SK-N-SH (cell line): ENCODE measurements around the gene FBXL7. TPM values are rescaled to one million over a fixed set of nuclear protein-coding genes. Genes with fewer than 3 reads are reported as not detected.

ENCODE experiments used
- CTCF ChIA-PET: fragments of 300-600, 350-600 bp; formaldehyde crosslinking; extraction: SDS; loops from one replicate; lab custom pipeline; 2021; lab: Yijun Ruan, JAX
- POLR2A ChIA-PET: fragments of 350-600 bp; sonication (Branson Sonifier 250); formaldehyde crosslinking; extraction: SDS; loops from one replicate; lab custom pipeline; 2020; ENCODE audit warnings: antibody characterized with exemption, inconsistent platforms; lab: Yijun Ruan, JAX
- DNase-seq: peaks from one replicate; pipeline ENCODE4 v3.0.0; 2012
- H2AFZ ChIP-seq: fragments of 200-600 bp; sonication (generic); 2 replicates; pipeline ENCODE4 v1.8.1; 2016; ENCODE audit warnings: antibody characterized with exemption, mild to moderate bottlenecking, low read depth
- H3F3A ChIP-seq: fragments of 200-600 bp; sonication (generic); replicated peaks from 2 replicates; pipeline ENCODE3; 2016; ENCODE audit warnings: antibody characterized with exemption, mild to moderate bottlenecking; ENCODE audit not compliant: insufficient read depth
- H3K27ac ChIP-seq, 2 experiments: fragments of 200-500 bp in 1 of 2; fragments of 200-600 bp in 1 of 2; sonication (Bioruptor generic) in 1 of 2; sonication (generic), shearing (Covaris generic) in 1 of 2; 2 replicates each; pipeline versions ENCODE4 v1.5.1 to v1.6.1; 2014 to 2016; ENCODE audit warnings: low read depth in 2 of 2, inconsistent platforms in 1 of 2, low read length in 1 of 2, mild to moderate bottlenecking in 1 of 2, mixed read lengths in 1 of 2
- H3K27me3 ChIP-seq: fragments of 200-600 bp; sonication (generic), shearing (Covaris generic); 2 replicates; pipeline ENCODE4 v1.6.1; 2016; ENCODE audit warnings: mixed run types; ENCODE audit not compliant: insufficient read depth
- H3K36me3 ChIP-seq, 2 experiments: fragments of 200-500 bp in 1 of 2; fragments of 200-600 bp in 1 of 2; sonication (Bioruptor generic) in 1 of 2; sonication (generic) in 1 of 2; replicated peaks in 1 of 2; 2 replicates each; pipeline versions ENCODE3 to v1.5.1; 2014 to 2016; ENCODE audit warnings: low read length in 1 of 2, mild to moderate bottlenecking in 1 of 2; ENCODE audit not compliant: insufficient read depth in 2 of 2, control insufficient read depth in 1 of 2
- H3K4me1 ChIP-seq, 2 experiments: fragments of 200-500 bp in 1 of 2; fragments of 200-600 bp in 1 of 2; sonication (Bioruptor generic) in 1 of 2; sonication (generic), shearing (Covaris generic) in 1 of 2; 2 replicates each; pipeline versions ENCODE4 v1.5.1 to v1.6.1; 2014 to 2016; ENCODE audit warnings: low read depth in 1 of 2, low read length in 1 of 2, mixed run types in 1 of 2; ENCODE audit not compliant: insufficient read depth in 2 of 2, control insufficient read depth in 1 of 2
- H3K4me2 ChIP-seq: fragments of 200-600 bp; sonication (generic), shearing (Covaris generic); 2 replicates; pipeline ENCODE4 v1.6.1; 2017; ENCODE audit warnings: mixed run types
- H3K4me3 ChIP-seq, 2 experiments: fragments of 200-500 bp in 1 of 2; fragments of 200-600 bp in 1 of 2; sonication (Bioruptor generic) in 1 of 2; sonication (generic), shearing (Covaris generic) in 1 of 2; 2 replicates each; pipeline versions ENCODE4 v1.5.1 to v1.8.1; 2014 to 2016; ENCODE audit warnings: low read depth in 2 of 2, inconsistent platforms in 1 of 2, low read length in 1 of 2, mild to moderate bottlenecking in 1 of 2, mixed read lengths in 1 of 2, moderate library complexity in 1 of 2
- H3K79me2 ChIP-seq: fragments of 200-600 bp; sonication (generic); 2 replicates; pipeline ENCODE4 v1.8.1; 2017; ENCODE audit warnings: mild to moderate bottlenecking; ENCODE audit not compliant: insufficient read depth
- H3K9ac ChIP-seq: fragments of 200-600 bp; sonication (generic); 2 replicates; pipeline ENCODE4 v1.6.1; 2017; ENCODE audit warnings: mixed run types
- H3K9me2 ChIP-seq: fragments of 200-600 bp; sonication (generic); 2 replicates; pipeline ENCODE4 v1.6.1; 2017; ENCODE audit warnings: mixed run types
- H3K9me3 ChIP-seq: fragments of 200-600 bp; sonication (generic); 2 replicates; pipeline ENCODE4 v1.6.1; 2017; ENCODE audit warnings: mixed run types, mild to moderate bottlenecking, moderate library complexity
- H4K20me1 ChIP-seq: fragments of 200-600 bp; sonication (generic); 2 replicates; pipeline ENCODE4 v1.6.1; 2017; ENCODE audit warnings: mild to moderate bottlenecking, mixed run types; ENCODE audit not compliant: insufficient read depth
- CHD2 ChIP-seq: fragments of 150-350 bp; IDR thresholded peaks from 2 replicates; pipeline ENCODE4 v1.6.1; 2018; ENCODE audit warnings: low read length; ENCODE audit not compliant: partially characterized antibody
- ELF1 ChIP-seq: IDR thresholded peaks from 2 replicates; pipeline ENCODE4 v1.4.0; 2012
- FOSL2 ChIP-seq: IDR thresholded peaks from 2 replicates; pipeline ENCODE4 v1.4.0; 2012; ENCODE audit warnings: low read depth, mild to moderate bottlenecking, moderate library complexity, borderline replicate concordance
- GATA2 ChIP-seq: sonication (generic); formaldehyde crosslinking; IDR thresholded peaks from 2 replicates; pipeline ENCODE4 v1.5.0; 2020; ENCODE audit warnings: mild to moderate bottlenecking, missing genetic modification reagents
- IRF3 ChIP-seq: fragments of 150-350 bp; IDR thresholded peaks from 2 replicates; pipeline ENCODE4 v1.6.1; 2016; ENCODE audit warnings: mild to moderate bottlenecking, low read depth, low read length
- JUND ChIP-seq: IDR thresholded peaks from 2 replicates; pipeline ENCODE4 v1.4.0; 2012
- MEF2A ChIP-seq: IDR thresholded peaks from 2 replicates; pipeline ENCODE4 v1.4.0; 2012; ENCODE audit warnings: low read depth, borderline replicate concordance
- POLR2AphosphoS5 ChIP-seq: IDR thresholded peaks from 2 replicates; pipeline ENCODE4 v1.6.1; 2012; ENCODE audit warnings: low read depth, low read length
- RFX5 ChIP-seq: IDR thresholded peaks from 2 replicates; pipeline ENCODE4 v1.6.1; 2012; ENCODE audit warnings: mild to moderate bottlenecking, improper control_type of control experiment, low read length
- TAF1 ChIP-seq: IDR thresholded peaks from 2 replicates; pipeline ENCODE4 v1.6.1; 2012; ENCODE audit warnings: low read depth, mild to moderate bottlenecking, low read length, moderate library complexity, borderline replicate concordance
- TCF12 ChIP-seq: IDR thresholded peaks from 2 replicates; pipeline ENCODE4 v1.4.0; 2012
- TEAD4 ChIP-seq: IDR thresholded peaks from 2 replicates; pipeline ENCODE4 v1.4.0; 2012; ENCODE audit warnings: mild to moderate bottlenecking, borderline replicate concordance; ENCODE audit not compliant: insufficient read depth
- USF1 ChIP-seq: IDR thresholded peaks from 2 replicates; pipeline ENCODE4 v1.4.0; 2012; ENCODE audit warnings: low read depth, borderline replicate concordance
- WGBS: methylation state at CpG from one replicate; pipeline ENCODE4 v1.1.6; 2017; ENCODE audit warnings: low lambda C conversion rate; 5-methylcytosine and 5-hydroxymethylcytosine counted together
- polyA plus RNA-seq, 3 experiments: library from polyadenylated mRNA; depleted of rRNA; stranded (reverse); fragments of >200 nt; gene quantifications; 2 replicates each; pipeline ENCODE4 v1.2.3, GENCODE V29; 2012
- TF ChIP-seq, protein P1 (sequence below): IDR thresholded peaks from 2 replicates; pipeline ENCODE4 v1.4.0; 2012; ENCODE audit warnings: low read depth

The FBXL7 gene
- polyA plus RNA-seq, 1 of the 3 experiments (the other 2 are of a cell fraction): 7.0 TPM

DNA sequence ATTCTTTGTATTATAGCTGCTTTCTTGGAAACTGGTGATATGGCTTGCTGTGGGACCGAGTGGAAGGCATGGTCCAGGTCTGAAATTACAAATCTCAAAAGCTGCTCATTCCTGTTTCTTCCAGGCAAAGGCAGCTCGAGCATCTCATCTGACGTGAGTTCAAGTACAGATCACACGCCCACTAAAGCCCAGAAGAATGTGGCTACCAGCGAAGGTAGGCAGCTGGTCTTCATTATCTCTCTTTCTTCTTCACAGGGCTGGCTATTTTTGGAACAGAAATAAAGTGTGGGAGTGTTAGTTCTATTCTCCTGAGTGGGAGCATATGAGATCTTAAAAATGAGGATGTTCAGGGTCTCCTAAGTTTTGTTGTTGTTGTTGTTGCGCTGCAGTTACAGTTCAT lies 115.9 kb downstream of the FBXL7 start:
- WGBS: 43% methylated on average over 6 of the region's 6 CpGs
- H3K4me1 ChIP-seq: peaks cover 0 to 7% of the 10 kb centered on the region in 2 experiments; a peak in 2 of 4 replicates
- peaks cover 7% of the 10 kb centered on the region for H3F3A ChIP-seq
- H3K9me3 ChIP-seq: no peaks in the 10 kb centered on the region
- H3K9me2 ChIP-seq: no peaks in the 10 kb centered on the region
- no peak for DNase-seq
- H3K9ac ChIP-seq: no peak overlapping the region
- H3K79me2 ChIP-seq: peaks cover 19% of the 10 kb centered on the region; the same call in 1 of the 2 replicates
- POLR2A ChIA-PET: no interaction called here
- TF ChIP-seq IRF3 (no peak), MEF2A (peak; percentile 77), RFX5 (no peak), GATA2 (CRISPR knock-in tag) (no peak), TCF12 (peak; percentile 88)
- no peak overlapping the region for H3K4me2 ChIP-seq
- no peaks in the 10 kb centered on the region for H3K27me3 ChIP-seq
- H3K36me3 ChIP-seq: no peaks in the 10 kb centered on the region
- no peak overlapping the region for H2AFZ ChIP-seq
- H4K20me1 ChIP-seq: no peaks in the 10 kb centered on the region
- H3K4me3 ChIP-seq: no peak overlapping the region
- H3K27ac ChIP-seq: peak overlapping the region; percentile 22 to 53; a peak in 2 of 4 replicates
- CTCF ChIA-PET: interaction anchor here (1.7 kb wide), 1 partner anchor 17 kb away, joined by 3 read pairs; no protein-coding TSS in a partner anchor

DNA sequence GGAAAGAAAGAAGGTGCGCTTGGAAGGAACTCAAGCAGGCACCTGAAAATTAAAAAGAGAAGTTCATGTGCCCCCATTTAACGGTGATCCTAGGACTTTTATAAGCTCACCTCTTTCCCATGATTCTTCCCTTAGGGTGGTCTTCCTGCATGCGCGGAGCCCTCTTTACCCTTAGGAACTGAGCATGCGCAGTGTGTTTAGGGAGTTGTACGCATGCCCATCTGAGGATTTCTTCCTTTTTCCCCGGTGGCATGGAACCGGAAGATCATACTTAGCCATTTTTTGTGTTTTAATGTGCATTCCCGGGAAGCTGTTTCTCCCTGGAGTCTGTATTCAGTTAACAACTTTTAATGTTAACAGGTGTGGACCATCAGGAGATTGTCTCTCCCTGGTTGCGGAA lies 119.0 kb downstream of the FBXL7 start:
- Histone ChIP-seq H4K20me1 (no peaks in the 10 kb centered on the region), H3K9me2 (no peaks in the 10 kb centered on the region), H3F3A (peaks cover 13% of the 10 kb centered on the region)
- no peak for TF ChIP-seq ELF1
- no peak for TF ChIP-seq TEAD4
- no peak for TF ChIP-seq POLR2AphosphoS5
- TF ChIP-seq, all 33 proteins: peak for 0
- WGBS: 96% methylated on average over 10 of the region's 10 CpGs
- H3K9ac ChIP-seq: no peak overlapping the region
- no peaks in the 10 kb centered on the region for H3K9me3 ChIP-seq
- no peak for DNase-seq
- ChIA-PET POLR2A (no interaction called here), CTCF (no interaction called here)
- no peak overlapping the region for H3K4me2 ChIP-seq
- no peak overlapping the region for H3K27ac ChIP-seq
- H3K4me3 ChIP-seq: no peak overlapping the region
- no peak overlapping the region for H2AFZ ChIP-seq
- H3K36me3 ChIP-seq: no peaks in the 10 kb centered on the region
- peaks cover 28% of the 10 kb centered on the region; the same call in 1 of the 2 replicates for H3K79me2 ChIP-seq
- peaks cover 3 to 7% of the 10 kb centered on the region in 2 experiments; a peak in 3 of 4 replicates for H3K4me1 ChIP-seq
- no peaks in the 10 kb centered on the region for H3K27me3 ChIP-seq

DNA sequence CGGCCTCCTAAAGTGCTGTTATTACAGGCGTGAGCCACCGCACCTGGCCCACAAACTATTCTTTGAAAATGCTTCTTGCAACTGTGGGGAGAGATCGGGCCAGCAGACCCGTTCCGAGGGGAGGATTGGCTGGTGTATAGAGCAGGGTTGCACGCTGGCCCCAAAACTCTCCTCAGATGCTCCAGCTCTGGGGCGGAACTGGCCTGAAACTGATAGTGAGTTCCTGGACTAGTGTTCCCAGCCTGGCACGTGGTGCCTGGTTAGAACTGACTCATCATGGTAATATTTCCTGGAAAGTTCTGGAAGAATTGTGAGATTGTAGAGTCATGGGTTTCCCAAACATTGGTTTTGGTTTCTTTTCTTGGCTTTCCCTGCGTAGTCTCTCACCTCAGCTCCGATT lies 120.5 kb downstream of the FBXL7 start:
- Histone ChIP-seq H3K27ac (peak overlapping the region; percentile 88 to 94; a peak in 3 of 4 replicates), H3K79me2 (peaks cover 31% of the 10 kb centered on the region; the same call in 1 of the 2 replicates), H3K9me2 (no peaks in the 10 kb centered on the region), H4K20me1 (no peaks in the 10 kb centered on the region), H3K9me3 (no peaks in the 10 kb centered on the region), H3K36me3 (no peaks in the 10 kb centered on the region), H3K4me1 (peaks cover 3 to 7% of the 10 kb centered on the region in 2 experiments; a peak in 3 of 4 replicates), H3F3A (peaks cover 10% of the 10 kb centered on the region), H2AFZ (no peak overlapping the region), H3K4me2 (peak overlapping the region; percentile 61)
- POLR2A ChIA-PET: no interaction called here
- CTCF ChIA-PET: interaction anchor here (1.9 kb wide), 1 partner anchor 21 kb away, joined by 8 read pairs; no protein-coding TSS in a partner anchor
- DNase-seq: no peak
- 0 out of 2 replicates have a peak, but pooled peaks have one; percentile 9 for TF ChIP-seq ELF1
- peak; percentile 73; the same call in 1 of the 2 replicates for TF ChIP-seq USF1
- peak; percentile 49; the same call in 1 of the 2 replicates for TF ChIP-seq FOSL2
- no peak for TF ChIP-seq CHD2
- TF ChIP-seq JUND: peak; percentile 68
- TF ChIP-seq, protein P1, sequence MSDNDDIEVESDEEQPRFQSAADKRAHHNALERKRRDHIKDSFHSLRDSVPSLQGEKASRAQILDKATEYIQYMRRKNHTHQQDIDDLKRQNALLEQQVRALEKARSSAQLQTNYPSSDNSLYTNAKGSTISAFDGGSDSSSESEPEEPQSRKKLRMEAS: peak; percentile 83
- no peak for TF ChIP-seq TAF1
- TF ChIP-seq, all 33 proteins: peak for 5
- H3K4me3 ChIP-seq: no peak overlapping the region
- H3K9ac ChIP-seq: no peak overlapping the region
- no peaks in the 10 kb centered on the region for H3K27me3 ChIP-seq
- WGBS: 72% methylated on average over 11 of the region's 11 CpGs
